Measurements from ENCODE around the gene PRKN.

PRKN gene

GRCh38 chr6:162217811-162218493 is 509.6 kb downstream of the PRKN start:
- H3K4me3 ChIP-seq (ENCODE audit: low read depth, low read length) = no peak overlapping the region
- no peak for TF ChIP-seq CTCF (IDR thresholded peaks at IDR 0.05; ENCODE audit: low read depth, low read length, missing control alignments)

GRCh38 chr6:162217058-162217457 is 510.5 kb downstream of the PRKN start:
- no peak for TF ChIP-seq CTCF (IDR thresholded peaks at IDR 0.05; ENCODE audit: low read depth, low read length, missing control alignments)
- no peak overlapping the region for H3K4me3 ChIP-seq (ENCODE audit: low read depth, low read length)
- no peak for DNase-seq (ENCODE audit: low read depth)

More at GRCh38 chr6:162217811-162218493, 509.6 kb downstream of the PRKN start:
- no peak for DNase-seq (ENCODE audit: low read depth)

GRCh38 chr6:162211777-162212176 is 515.8 kb downstream of the PRKN start:
- no peak for DNase-seq (ENCODE audit: low read depth)
- no peak for TF ChIP-seq CTCF (IDR thresholded peaks at IDR 0.05; ENCODE audit: low read depth, low read length, missing control alignments)
- no peak overlapping the region for H3K4me3 ChIP-seq (ENCODE audit: low read depth, low read length)

- DNase-seq (ENCODE audit: low read depth) = no peak
- TF ChIP-seq CTCF (IDR thresholded peaks at IDR 0.05; ENCODE audit: low read depth, low read length, missing control alignments) = no peak
- no peak overlapping the region for H3K4me3 ChIP-seq (ENCODE audit: low read depth, low read length)
Observed at GRCh38 chr6:162211022-162211421, 516.5 kb downstream of the PRKN start.

- DNase-seq (ENCODE audit: low read depth) = no peak
- no peak overlapping the region for H3K4me3 ChIP-seq (ENCODE audit: low read depth, low read length)
- TF ChIP-seq CTCF (IDR thresholded peaks at IDR 0.05; ENCODE audit: low read depth, low read length, missing control alignments) = no peak
Observed at GRCh38 chr6:162203287-162203686, 524.3 kb downstream of the PRKN start.

- no peak overlapping the region for H3K4me3 ChIP-seq (ENCODE audit: low read depth, low read length)
- no peak for TF ChIP-seq CTCF (IDR thresholded peaks at IDR 0.05; ENCODE audit: low read depth, low read length, missing control alignments)
- DNase-seq (ENCODE audit: low read depth) = no peak
Observed at GRCh38 chr6:162200945-162201690, 526.4 kb downstream of the PRKN start.

All from GM12864 (cell line).